Activated CD4-positive, alpha-beta T cell treated with anti-CD3 and anti-CD28 coated beads for 36 hours (primary cell): ENCODE data around the gene GUCA2A. TPM values are rescaled to one million over a fixed set of nuclear protein-coding genes. Genes with fewer than 3 reads are reported as not detected.

Experiments used
- ATAC-seq: fragments of 200-7000 bp; cut with Tn5 transposase; one replicate; pipeline ENCODE4 v1.10.0; 2021; ENCODE audit warnings: mild to moderate bottlenecking, moderate library complexity
- CTCF ChIA-PET: fragments of 350-600 bp; sonication (Branson Sonifier 250); formaldehyde crosslinking; loops from one replicate; lab custom pipeline; 2021; ENCODE audit warnings: antibody characterized with exemption; lab: Charles Lee
- POLR2A ChIA-PET: fragments of 350-600 bp; sonication (Branson Sonifier 250); formaldehyde crosslinking; loops from one replicate; lab custom pipeline; 2021; ENCODE audit warnings: antibody characterized with exemption, inconsistent platforms; lab: Charles Lee
- DNase-seq: peaks from one replicate; pipeline ENCODE4 v3.0.0-alpha.2; 2020
- H3K27ac Mint-ChIP-seq: one replicate; pipeline ENCODE4 v1.8.0; 2021; ENCODE audit warnings: mixed read lengths
- H3K27me3 Mint-ChIP-seq: one replicate; pipeline ENCODE4 v1.8.0; 2021; ENCODE audit warnings: mixed read lengths
- H3K36me3 Mint-ChIP-seq: one replicate; pipeline ENCODE4 v1.8.0; 2021; ENCODE audit warnings: low read depth, mixed read lengths
- H3K4me1 Mint-ChIP-seq: one replicate; pipeline ENCODE4 v1.8.0; 2021; ENCODE audit warnings: mixed read lengths
- H3K4me3 Mint-ChIP-seq: one replicate; pipeline ENCODE4 v1.8.0; 2021; ENCODE audit warnings: mild to moderate bottlenecking, moderate library complexity, mixed read lengths
- H3K9me3 Mint-ChIP-seq: one replicate; pipeline ENCODE4 v1.8.0; 2021; ENCODE audit warnings: low read depth, mixed read lengths
- intact Hi-C, 2 experiments: fragments of 100-400 bp; cut with DNase I in 1 of 2; cut with micrococcal nuclease in 1 of 2; formaldehyde crosslinking; loops; one replicate each; pipeline versions ENCODE4 v1.14.2 to v1.15.1; 2022 to 2024; cut with DNase I, micrococcal nuclease
- total RNA-seq, 2 experiments: library from RNA; stranded (reverse); gene quantifications; one replicate each; pipeline ENCODE4 v1.2.3, GENCODE V29; 2021

Gene GUCA2A
- total RNA-seq, 2 experiments from 2014 or later = not detected

DNA sequence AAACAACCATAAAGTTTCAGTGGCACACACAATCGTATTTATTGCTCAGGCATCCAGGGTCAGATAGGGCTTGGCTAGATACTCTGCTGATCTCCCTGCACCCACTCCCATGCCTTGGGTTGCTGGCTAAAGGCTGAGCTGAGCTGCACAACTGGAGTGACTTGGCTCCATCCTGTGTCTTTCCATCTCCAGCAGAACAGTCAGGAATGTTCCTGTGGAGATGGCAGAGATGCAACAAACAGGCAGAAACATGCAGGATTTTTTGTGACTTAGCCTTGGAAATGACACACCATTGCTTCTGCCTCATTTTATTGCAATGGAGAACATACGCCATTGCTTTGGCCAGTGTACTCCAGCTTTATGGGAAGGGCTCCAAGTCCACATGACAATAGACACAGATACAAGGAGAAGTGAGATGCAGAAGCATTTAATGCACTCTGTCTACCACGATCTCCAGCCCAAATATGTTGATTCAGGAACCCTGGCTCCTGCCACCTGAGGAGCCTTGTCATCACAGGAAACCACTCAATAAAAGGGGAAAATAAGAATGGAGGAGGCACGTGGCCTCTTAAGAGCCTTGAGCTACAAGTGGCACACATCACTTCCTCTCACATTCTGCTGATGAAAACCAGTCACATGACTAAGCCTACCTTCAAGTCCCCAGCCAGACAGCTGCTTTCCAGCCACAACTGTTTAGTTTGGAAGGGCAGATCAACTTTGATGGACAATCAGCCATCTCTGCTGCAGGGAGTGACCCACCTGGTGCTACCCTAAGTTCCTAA, 21.5 kb downstream of the GUCA2A start:
- DNase-seq (no peak), ATAC-seq (peak; percentile 53)
- H3K27ac Mint-ChIP-seq = no peak overlapping the region
- CTCF ChIA-PET = interaction anchor here (1.0 kb wide), 1 partner anchor 628 kb away, joined by 3 read pairs; no protein-coding TSS in a partner anchor
- H3K4me3 Mint-ChIP-seq = no peak overlapping the region
- POLR2A ChIA-PET = no interaction called here
- no peaks in the 10 kb centered on the region for H3K36me3 Mint-ChIP-seq
- no peaks in the 10 kb centered on the region for H3K9me3 Mint-ChIP-seq
- peaks cover 7% of the 10 kb centered on the region for H3K4me1 Mint-ChIP-seq
- intact Hi-C loops = loop anchor here in 1 of 2 experiments (10.0 kb wide), 1 partner anchor 432 kb away; no protein-coding TSS in a partner anchor
- H3K27me3 Mint-ChIP-seq = peaks cover 6% of the 10 kb centered on the region

DNA sequence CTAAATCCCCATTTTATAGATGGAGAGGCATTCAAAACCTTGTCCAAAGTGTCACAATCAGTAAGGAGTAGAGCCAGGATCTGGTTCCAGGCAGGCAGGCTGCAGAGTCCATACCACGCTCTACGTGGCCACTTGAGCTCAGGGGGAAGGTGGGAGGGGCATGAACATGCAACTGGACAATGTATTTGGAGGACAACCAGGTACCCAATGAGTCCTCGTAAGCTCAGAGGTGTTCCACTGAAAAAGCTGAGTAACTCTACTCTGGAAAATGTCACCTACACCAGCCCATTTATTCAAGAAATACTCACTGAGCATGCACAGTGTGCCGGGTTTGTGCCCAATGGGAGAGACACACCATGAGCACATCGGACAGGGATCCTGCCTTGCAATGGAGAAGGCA, 22.6 kb downstream of the GUCA2A start:
- H3K27me3 Mint-ChIP-seq = peaks cover 6% of the 10 kb centered on the region
- H3K4me1 Mint-ChIP-seq = peaks cover 7% of the 10 kb centered on the region
- ChIA-PET CTCF (interaction anchor here (0.7 kb wide), 1 partner anchor 552 kb away, joined by 3 read pairs; no protein-coding TSS in a partner anchor), POLR2A (no interaction called here)
- no peak overlapping the region for H3K4me3 Mint-ChIP-seq
- intact Hi-C loops = loop anchor here in 1 of 2 experiments (10.0 kb wide), 1 partner anchor 433 kb away; no protein-coding TSS in a partner anchor
- ATAC-seq = no peak
- no peaks in the 10 kb centered on the region for H3K36me3 Mint-ChIP-seq
- no peak for DNase-seq
- H3K27ac Mint-ChIP-seq = no peak overlapping the region
- no peaks in the 10 kb centered on the region for H3K9me3 Mint-ChIP-seq

DNA sequence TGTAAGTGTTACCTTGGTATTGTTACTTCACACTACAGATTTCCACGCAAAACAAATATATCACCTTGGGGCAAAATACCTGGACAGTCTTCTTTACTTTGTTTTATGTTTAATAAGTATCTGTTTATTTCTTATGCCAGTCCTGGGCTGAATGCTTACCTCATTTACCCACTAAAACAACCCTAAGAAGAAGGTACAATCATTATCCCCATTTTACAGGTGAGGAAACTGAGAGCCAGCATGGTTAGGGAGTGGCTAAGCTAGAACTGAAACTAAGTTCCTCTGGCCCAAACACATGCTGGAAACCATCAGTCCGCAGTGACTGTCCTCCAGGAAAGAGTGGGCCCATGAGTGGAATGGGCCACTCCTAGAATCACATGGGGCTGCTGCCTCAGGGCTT, 24.4 kb downstream of the GUCA2A start:
- no peak for DNase-seq
- Mint-ChIP-seq H3K4me1 (peaks cover 7% of the 10 kb centered on the region), H3K4me3 (no peak overlapping the region), H3K9me3 (no peaks in the 10 kb centered on the region), H3K27ac (no peak overlapping the region), H3K36me3 (no peaks in the 10 kb centered on the region), H3K27me3 (peaks cover 4% of the 10 kb centered on the region)
- POLR2A ChIA-PET = no interaction called here
- CTCF ChIA-PET = interaction anchor here (0.6 kb wide), 1 partner anchor 282 kb away, joined by 3 read pairs; no protein-coding TSS in a partner anchor
- intact Hi-C loops = loop anchor here in 1 of 2 experiments (10.0 kb wide), 1 partner anchor 435 kb away; no protein-coding TSS in a partner anchor
- ATAC-seq = no peak

DNA sequence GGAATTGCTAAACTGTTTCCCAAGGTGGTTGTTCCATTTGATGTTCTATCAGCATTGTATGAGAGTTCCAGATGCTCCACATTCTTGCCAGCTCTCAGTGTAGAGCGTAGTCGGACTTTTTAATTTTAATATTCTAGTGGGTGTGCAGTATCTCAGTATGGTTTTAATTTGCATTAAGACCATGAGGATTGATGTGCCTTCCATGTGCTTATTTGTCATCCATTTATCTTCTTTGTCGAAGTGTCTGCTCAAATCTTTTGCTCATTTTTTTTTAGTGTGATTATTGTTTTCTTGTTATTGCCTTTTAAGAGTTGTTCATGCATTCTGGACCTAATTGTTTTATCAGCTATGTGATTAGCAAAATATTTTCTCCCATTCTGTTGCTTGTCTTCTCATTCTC, 25.1 kb downstream of the GUCA2A start:
- Mint-ChIP-seq H3K27ac (no peak overlapping the region), H3K36me3 (no peaks in the 10 kb centered on the region), H3K4me3 (no peak overlapping the region), H3K4me1 (peaks cover 7% of the 10 kb centered on the region), H3K27me3 (peaks cover 4% of the 10 kb centered on the region), H3K9me3 (no peaks in the 10 kb centered on the region)
- ChIA-PET CTCF (no interaction called here), POLR2A (no interaction called here)
- intact Hi-C loops = no loop called here
- no peak for ATAC-seq
- no peak for DNase-seq

DNA sequence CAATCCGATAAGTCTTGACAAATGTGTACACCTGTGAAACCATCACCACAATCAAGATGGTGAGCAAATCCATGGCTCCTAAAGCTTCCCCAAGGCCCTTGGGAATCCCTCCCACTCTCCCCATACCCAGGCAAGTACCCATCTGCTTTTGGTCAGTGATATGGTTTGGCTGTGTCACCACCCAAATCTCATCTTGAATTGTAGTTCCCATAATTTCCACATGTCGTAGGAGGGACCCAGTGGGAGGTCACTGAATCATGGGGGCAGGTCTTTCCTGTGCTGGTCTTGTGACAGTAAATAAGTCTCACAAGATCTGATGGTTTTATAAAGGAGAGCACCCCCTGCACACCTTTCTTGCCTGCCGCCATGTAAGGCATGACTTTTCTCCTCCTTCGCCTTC, 26.0 kb downstream of the GUCA2A start:
- H3K4me1 Mint-ChIP-seq = peaks cover 6% of the 10 kb centered on the region
- no peak overlapping the region for H3K4me3 Mint-ChIP-seq
- no peaks in the 10 kb centered on the region for H3K36me3 Mint-ChIP-seq
- peaks cover 4% of the 10 kb centered on the region for H3K27me3 Mint-ChIP-seq
- intact Hi-C loops = no loop called here
- H3K27ac Mint-ChIP-seq = no peak overlapping the region
- ChIA-PET POLR2A (no interaction called here), CTCF (interaction anchor here (1.0 to 1.2 kb wide), 2 partner anchors 11 to 35 kb away, joined by 4 to 5 read pairs; no protein-coding TSS in a partner anchor)
- no peak for DNase-seq
- no peak for ATAC-seq
- H3K9me3 Mint-ChIP-seq = no peaks in the 10 kb centered on the region

DNA sequence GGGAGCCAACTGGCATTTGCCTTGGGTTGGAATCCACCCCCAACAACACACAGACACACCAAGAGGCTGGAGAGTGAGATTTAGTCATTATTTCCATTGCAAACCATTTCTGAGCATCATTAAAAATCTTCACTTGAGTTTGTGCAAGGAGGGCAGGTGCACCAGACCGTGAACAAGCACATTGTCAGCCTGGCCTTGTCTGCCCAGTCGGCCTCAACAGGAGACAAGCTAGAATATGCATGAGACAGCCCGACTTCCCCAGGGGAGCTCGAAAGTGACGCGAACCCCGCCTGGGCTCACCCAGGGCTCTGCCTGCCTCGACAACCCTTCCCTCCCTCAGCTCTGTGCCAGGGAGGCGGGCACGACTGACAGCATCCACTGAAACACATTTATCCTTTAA, 26.8 kb downstream of the GUCA2A start:
- H3K36me3 Mint-ChIP-seq = no peaks in the 10 kb centered on the region
- no peaks in the 10 kb centered on the region for H3K4me1 Mint-ChIP-seq
- H3K27me3 Mint-ChIP-seq = peaks cover 4% of the 10 kb centered on the region
- DNase-seq (no peak), ATAC-seq (no peak)
- intact Hi-C loops = no loop called here
- POLR2A ChIA-PET = no interaction called here
- H3K9me3 Mint-ChIP-seq = no peaks in the 10 kb centered on the region
- H3K4me3 Mint-ChIP-seq = no peak overlapping the region
- CTCF ChIA-PET = interaction anchor here (0.6 to 1.2 kb wide), 3 partner anchors 12 to 36 kb away, joined by 3 to 5 read pairs (median 4); no protein-coding TSS in a partner anchor
- H3K27ac Mint-ChIP-seq = no peak overlapping the region

DNA sequence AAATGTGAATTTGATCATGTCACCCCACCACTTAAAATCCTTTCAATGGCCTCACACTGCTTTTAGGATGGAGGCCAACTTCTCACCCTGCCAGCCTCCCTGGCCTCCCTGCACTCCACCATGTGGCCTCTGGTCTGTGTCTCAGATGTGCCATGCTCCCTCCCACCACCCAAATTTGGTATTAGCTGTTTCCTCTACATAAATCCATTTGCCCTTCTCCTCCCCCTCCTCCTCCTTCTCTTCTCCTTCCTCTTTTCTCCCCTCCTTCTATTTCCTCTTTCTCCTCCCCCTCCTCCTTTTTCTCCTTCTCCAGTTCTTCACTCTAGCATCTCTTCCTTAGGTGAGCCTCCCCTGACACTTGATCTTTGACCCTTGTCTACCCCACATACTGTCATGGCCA, 28.1 kb downstream of the GUCA2A start:
- Mint-ChIP-seq H3K4me1 (no peaks in the 10 kb centered on the region), H3K9me3 (no peaks in the 10 kb centered on the region), H3K4me3 (no peak overlapping the region), H3K27ac (no peak overlapping the region), H3K27me3 (no peaks in the 10 kb centered on the region), H3K36me3 (no peaks in the 10 kb centered on the region)
- intact Hi-C loops = no loop called here
- DNase-seq (no peak), ATAC-seq (no peak)
- ChIA-PET CTCF (interaction anchor here (1.4 kb wide), 1 partner anchor 11 kb away, joined by 4 read pairs; no protein-coding TSS in a partner anchor), POLR2A (interaction anchor here (0.7 kb wide), 1 partner anchor 422 kb away, joined by 3 read pairs; no protein-coding TSS in a partner anchor)

DNA sequence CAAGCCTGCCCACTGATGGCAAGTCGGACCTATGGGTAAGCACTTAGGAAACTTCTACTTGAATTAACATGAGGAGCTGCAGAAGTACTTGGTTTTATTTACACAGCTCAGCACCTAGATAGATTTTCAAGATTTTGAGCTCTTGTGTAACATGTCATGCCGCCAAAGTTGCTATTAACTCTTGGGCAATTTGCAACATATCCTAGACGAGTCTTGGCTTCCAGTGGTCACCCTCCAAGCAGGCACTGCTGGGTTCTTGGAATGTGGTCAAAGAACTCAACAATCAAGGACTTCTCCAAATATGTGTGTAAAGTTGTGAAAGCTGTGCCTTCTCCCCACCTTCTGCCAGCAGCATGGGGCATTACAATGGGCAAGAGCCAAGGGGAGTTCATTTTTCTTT, 29.1 kb downstream of the GUCA2A start:
- Mint-ChIP-seq H3K4me1 (no peaks in the 10 kb centered on the region), H3K27me3 (no peaks in the 10 kb centered on the region), H3K4me3 (no peak overlapping the region), H3K27ac (no peak overlapping the region), H3K36me3 (no peaks in the 10 kb centered on the region), H3K9me3 (no peaks in the 10 kb centered on the region)
- ChIA-PET POLR2A (no interaction called here), CTCF (interaction anchor here (1.4 kb wide), 1 partner anchor 12 kb away, joined by 4 read pairs; no protein-coding TSS in a partner anchor)
- DNase-seq (no peak), ATAC-seq (no peak)
- intact Hi-C loops = no loop called here

DNA sequence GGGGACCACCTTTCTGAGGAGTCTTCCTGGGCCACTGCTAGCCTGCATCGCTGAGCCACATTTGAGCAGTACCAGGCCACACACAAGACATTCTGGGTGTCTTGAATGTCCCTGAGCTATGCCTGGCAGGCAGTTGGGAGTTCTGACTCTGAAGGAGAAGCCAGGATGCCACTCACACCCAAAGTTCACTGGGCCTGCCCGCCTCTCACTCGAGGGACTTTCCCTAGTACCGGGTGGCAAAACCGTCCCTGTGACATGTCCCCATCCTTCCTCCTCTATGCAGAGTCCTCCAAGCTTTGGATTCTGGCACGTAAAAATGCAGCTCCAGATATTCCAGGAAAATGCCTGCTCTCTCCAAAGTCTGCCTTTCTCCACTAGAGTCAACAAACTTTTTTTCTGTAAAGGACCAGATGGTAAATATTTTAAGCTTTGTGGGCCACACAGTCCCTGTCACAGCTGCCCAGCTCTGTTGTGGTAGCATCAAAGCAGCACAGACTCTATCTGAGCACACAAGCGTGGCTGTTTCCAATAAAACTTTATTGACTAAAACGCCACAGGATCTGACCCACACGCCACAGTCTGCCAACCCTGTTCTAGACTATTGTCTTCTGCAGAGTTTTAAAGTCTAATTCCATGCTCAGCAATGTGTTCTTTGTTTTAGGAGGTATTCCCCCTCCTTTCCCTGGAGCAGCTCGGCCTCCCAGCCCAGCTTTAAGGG, 30.6 kb downstream of the GUCA2A start:
- Mint-ChIP-seq H3K4me3 (no peak overlapping the region), H3K9me3 (no peaks in the 10 kb centered on the region), H3K4me1 (no peaks in the 10 kb centered on the region), H3K27ac (no peak overlapping the region), H3K27me3 (peaks cover 3% of the 10 kb centered on the region), H3K36me3 (no peaks in the 10 kb centered on the region)
- ATAC-seq = no peak
- ChIA-PET POLR2A (no interaction called here), CTCF (no interaction called here)
- intact Hi-C loops = no loop called here
- no peak for DNase-seq

DNA sequence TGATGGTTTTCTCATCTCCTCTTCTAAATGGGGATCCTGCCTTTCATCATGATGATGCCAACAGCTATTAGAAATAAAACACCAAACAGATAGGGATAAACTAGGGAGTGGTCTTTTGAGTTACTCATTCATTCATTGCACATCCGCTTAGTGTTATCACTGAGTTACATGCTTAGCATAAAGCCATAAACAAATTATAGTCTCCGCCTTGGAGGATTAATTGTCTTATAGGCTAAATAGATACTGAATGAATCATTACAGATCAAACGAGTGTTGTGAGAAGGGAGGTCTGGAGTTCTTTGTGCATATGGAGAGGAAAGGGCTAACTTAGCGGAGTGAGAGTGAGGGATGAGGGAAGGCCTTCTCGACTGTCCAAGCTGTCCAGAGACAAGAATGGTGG, 31.2 kb downstream of the GUCA2A start:
- Mint-ChIP-seq H3K4me1 (no peaks in the 10 kb centered on the region), H3K9me3 (no peaks in the 10 kb centered on the region), H3K4me3 (no peak overlapping the region), H3K27me3 (peaks cover 3% of the 10 kb centered on the region), H3K27ac (no peak overlapping the region), H3K36me3 (no peaks in the 10 kb centered on the region)
- DNase-seq (no peak), ATAC-seq (no peak)
- POLR2A ChIA-PET = no interaction called here
- intact Hi-C loops = no loop called here
- CTCF ChIA-PET = interaction anchor here (0.8 kb wide), 1 partner anchor 560 kb away, joined by 3 read pairs; no protein-coding TSS in a partner anchor

DNA sequence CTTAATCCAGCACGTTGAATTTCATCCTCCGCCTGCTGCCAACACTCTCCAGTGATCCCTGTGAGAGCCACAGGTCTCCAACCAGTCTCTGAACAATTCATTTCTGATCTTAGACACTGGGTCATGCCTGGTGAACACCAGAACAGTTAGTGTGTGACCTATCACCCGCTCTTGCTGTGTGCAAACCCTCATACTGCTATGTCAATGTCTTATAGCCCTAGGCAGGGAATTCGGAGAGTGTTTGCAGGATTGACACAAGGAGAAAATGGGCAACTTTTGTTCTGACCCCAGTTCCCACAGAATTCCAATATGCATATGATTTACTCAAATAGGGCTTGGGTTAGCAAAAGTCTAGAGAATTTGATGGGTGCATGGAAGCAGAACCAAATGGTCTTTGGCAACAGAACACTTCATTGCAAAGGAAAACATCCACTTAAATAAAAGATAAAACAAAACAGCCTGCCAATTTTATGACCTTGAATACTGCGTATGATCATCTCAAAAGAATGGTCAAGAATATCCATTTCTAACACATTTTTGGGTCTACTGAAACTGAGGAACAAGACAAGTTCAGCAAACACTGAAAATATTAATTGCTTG, 34.4 kb downstream of the GUCA2A start:
- Mint-ChIP-seq H3K4me1 (no peaks in the 10 kb centered on the region), H3K9me3 (no peaks in the 10 kb centered on the region), H3K27me3 (peaks cover 6% of the 10 kb centered on the region), H3K36me3 (no peaks in the 10 kb centered on the region), H3K27ac (no peak overlapping the region), H3K4me3 (no peak overlapping the region)
- DNase-seq (no peak), ATAC-seq (no peak)
- intact Hi-C loops = no loop called here
- CTCF ChIA-PET = no interaction called here
- POLR2A ChIA-PET = no interaction called here
